Measurements from ENCODE around the gene ICAM2.

Gene ICAM2

GRCh38 chr17:63987221-63988126 lies 33.0 kb downstream of the ICAM2 start:
- H3K9ac ChIP-seq (ENCODE audit: low read length) = no peak overlapping the region
- H3K4me2 ChIP-seq (ENCODE audit: low read length) = no peak overlapping the region
- no peak overlapping the region for H3K4me3 ChIP-seq (ENCODE audit: low read depth, low read length)
- no peak overlapping the region for H2BK120ac ChIP-seq (ENCODE audit: insufficient read depth, low read length, poor library complexity)
- no peak overlapping the region for H3K14ac ChIP-seq (ENCODE audit: low read length)
- DNase-seq = no peak
- no peaks in the 10 kb centered on the region for H3K79me1 ChIP-seq (ENCODE audit: low read length)
- no peak overlapping the region for H2BK12ac ChIP-seq (ENCODE audit: low read length)
- no peak overlapping the region for H4K12ac ChIP-seq (ENCODE audit: low read depth, low read length)
- no peaks in the 10 kb centered on the region for H3K9me3 ChIP-seq (ENCODE audit: insufficient read depth, low read depth, low read length)
- no peak overlapping the region for H3K18ac ChIP-seq (ENCODE audit: low read length)
- no CpG with 5 or more reads among the region's 18 CpGs for WGBS (ENCODE audit: extremely low coverage, insufficient coverage, insufficient read length)
- no peak overlapping the region for H2BK5ac ChIP-seq (ENCODE audit: low read depth, low read length, poor library complexity)
- H3K27ac ChIP-seq (ENCODE audit: low read depth, low read length) = no peak overlapping the region
- no peaks in the 10 kb centered on the region for H3K36me3 ChIP-seq (ENCODE audit: control insufficient read depth in 1 of 2, insufficient read depth in 2 of 2, low read length in 2 of 2)
- no peak overlapping the region for H2AK5ac ChIP-seq (ENCODE audit: low read length)
- H3K4me1 ChIP-seq (ENCODE audit: control insufficient read depth in 1 of 2, insufficient read depth in 2 of 2, low read length in 2 of 2) = no peaks in the 10 kb centered on the region
- H3K79me2 ChIP-seq (ENCODE audit: control insufficient read depth, insufficient read depth, low read length, poor library complexity) = no peaks in the 10 kb centered on the region
- no peaks in the 10 kb centered on the region for H3K27me3 ChIP-seq (ENCODE audit: insufficient read depth, low read length)
- H3K4ac ChIP-seq (ENCODE audit: low read depth, low read length) = no peak overlapping the region
- H4K91ac ChIP-seq (ENCODE audit: low read depth, low read length) = no peak overlapping the region
- no peak overlapping the region for H2AFZ ChIP-seq (ENCODE audit: insufficient read depth, low read length, poor library complexity)
- H3K23ac ChIP-seq (ENCODE audit: low read length) = no peak overlapping the region
- H4K8ac ChIP-seq (ENCODE audit: low read depth, low read length) = no peak overlapping the region

DNA sequence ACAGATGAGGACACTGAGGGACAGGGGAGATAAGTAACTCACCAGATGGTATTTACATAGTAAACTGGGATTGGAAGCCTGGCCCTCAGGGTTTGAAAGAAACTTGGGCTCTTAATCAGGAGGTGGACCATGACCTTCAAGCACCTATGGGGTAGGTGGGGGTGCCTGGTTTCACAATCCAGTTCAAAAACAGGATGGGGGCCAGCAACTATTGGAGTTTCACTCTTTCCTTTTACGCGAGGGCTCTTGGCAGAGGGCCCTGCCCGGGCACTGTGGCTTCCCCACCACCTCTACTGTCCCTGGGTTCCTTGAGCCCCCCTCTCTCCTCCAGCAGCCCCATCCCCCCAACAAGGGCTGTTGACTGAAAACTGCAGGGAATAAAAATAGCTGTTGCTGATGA lies 33.6 kb downstream of the ICAM2 start:
- Histone ChIP-seq H4K91ac (ENCODE audit: low read depth, low read length) (no peak overlapping the region), H4K12ac (ENCODE audit: low read depth, low read length) (no peak overlapping the region), H3K23ac (ENCODE audit: low read length) (no peak overlapping the region), H4K8ac (ENCODE audit: low read depth, low read length) (no peak overlapping the region), H2BK12ac (ENCODE audit: low read length) (no peak overlapping the region), H3K9me3 (ENCODE audit: insufficient read depth, low read depth, low read length) (no peaks in the 10 kb centered on the region), H3K14ac (ENCODE audit: low read length) (no peak overlapping the region), H3K4me1 (ENCODE audit: control insufficient read depth in 1 of 2, insufficient read depth in 2 of 2, low read length in 2 of 2) (no peaks in the 10 kb centered on the region), H2AFZ (ENCODE audit: insufficient read depth, low read length, poor library complexity) (no peak overlapping the region), H3K4me3 (ENCODE audit: low read depth, low read length) (no peak overlapping the region), H3K36me3 (ENCODE audit: control insufficient read depth in 1 of 2, insufficient read depth in 2 of 2, low read length in 2 of 2) (no peaks in the 10 kb centered on the region), H3K27ac (ENCODE audit: low read depth, low read length) (no peak overlapping the region), H2AK5ac (ENCODE audit: low read length) (no peak overlapping the region), H3K27me3 (ENCODE audit: insufficient read depth, low read length) (no peaks in the 10 kb centered on the region), H3K4me2 (ENCODE audit: low read length) (no peak overlapping the region), H3K9ac (ENCODE audit: low read length) (no peak overlapping the region), H3K4ac (ENCODE audit: low read depth, low read length) (no peak overlapping the region), H2BK120ac (ENCODE audit: insufficient read depth, low read length, poor library complexity) (no peak overlapping the region), H3K79me2 (ENCODE audit: control insufficient read depth, insufficient read depth, low read length, poor library complexity) (no peaks in the 10 kb centered on the region), H3K18ac (ENCODE audit: low read length) (no peak overlapping the region), H3K79me1 (ENCODE audit: low read length) (no peaks in the 10 kb centered on the region), H2BK5ac (ENCODE audit: low read depth, low read length, poor library complexity) (no peak overlapping the region)
- no CpG with 5 or more reads among the region's 3 CpGs for WGBS (ENCODE audit: extremely low coverage, insufficient coverage, insufficient read length)
- no peak for DNase-seq

DNA sequence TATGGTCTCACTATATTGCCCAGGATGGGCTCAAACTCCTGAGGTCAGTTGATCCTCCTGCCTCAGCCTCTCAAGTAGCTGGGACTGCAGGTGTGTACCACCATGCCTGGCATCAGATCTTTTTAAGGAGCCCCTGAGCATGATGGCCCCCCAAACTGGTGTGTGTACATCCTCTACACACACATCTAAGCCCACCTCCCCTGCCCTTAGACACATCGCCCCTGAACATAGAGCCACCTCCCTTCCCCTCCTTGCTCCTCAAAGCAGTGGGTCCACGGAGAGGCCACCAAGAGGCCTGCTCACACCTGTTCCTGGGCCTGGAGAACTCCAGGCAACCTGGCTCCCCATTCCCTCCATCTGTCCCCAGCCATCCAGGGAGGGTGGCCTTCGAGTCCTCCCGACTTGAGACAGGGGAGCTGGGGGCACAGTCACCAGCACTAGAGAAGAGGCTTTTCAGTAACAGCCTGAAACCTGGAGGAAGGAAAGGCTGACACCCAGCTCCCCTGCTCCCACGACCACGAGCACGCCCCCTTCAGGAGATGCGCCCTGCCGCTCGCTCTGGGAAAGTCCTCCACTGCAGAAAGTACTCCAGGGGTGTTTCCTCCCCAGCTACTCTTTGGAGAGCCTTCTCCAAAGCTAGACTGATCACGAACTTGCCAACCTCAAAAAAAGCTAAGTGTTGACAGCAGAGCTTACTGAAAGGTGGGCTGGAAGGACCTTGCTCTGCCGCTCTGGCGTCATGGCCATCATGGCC lies 34.9 kb downstream of the ICAM2 start:
- no peak overlapping the region for H2AK5ac ChIP-seq (ENCODE audit: low read length)
- H3K4ac ChIP-seq (ENCODE audit: low read depth, low read length) = no peak overlapping the region
- no peak overlapping the region for H3K14ac ChIP-seq (ENCODE audit: low read length)
- no peaks in the 10 kb centered on the region for H3K79me2 ChIP-seq (ENCODE audit: control insufficient read depth, insufficient read depth, low read length, poor library complexity)
- no peak overlapping the region for H3K27ac ChIP-seq (ENCODE audit: low read depth, low read length)
- H3K4me2 ChIP-seq (ENCODE audit: low read length) = no peak overlapping the region
- no peak overlapping the region for H2BK5ac ChIP-seq (ENCODE audit: low read depth, low read length, poor library complexity)
- no peak overlapping the region for H4K8ac ChIP-seq (ENCODE audit: low read depth, low read length)
- no peak overlapping the region for H4K12ac ChIP-seq (ENCODE audit: low read depth, low read length)
- H3K23ac ChIP-seq (ENCODE audit: low read length) = no peak overlapping the region
- H3K4me3 ChIP-seq (ENCODE audit: low read depth, low read length) = peak overlapping the region; percentile 1
- H2BK12ac ChIP-seq (ENCODE audit: low read length) = no peak overlapping the region
- H3K18ac ChIP-seq (ENCODE audit: low read length) = no peak overlapping the region
- no peaks in the 10 kb centered on the region for H3K27me3 ChIP-seq (ENCODE audit: insufficient read depth, low read length)
- no peak for DNase-seq
- no peaks in the 10 kb centered on the region for H3K79me1 ChIP-seq (ENCODE audit: low read length)
- no peaks in the 10 kb centered on the region for H3K4me1 ChIP-seq (ENCODE audit: control insufficient read depth in 1 of 2, insufficient read depth in 2 of 2, low read length in 2 of 2)
- no peak overlapping the region for H4K91ac ChIP-seq (ENCODE audit: low read depth, low read length)
- H2AFZ ChIP-seq (ENCODE audit: insufficient read depth, low read length, poor library complexity) = no peak overlapping the region
- no peaks in the 10 kb centered on the region for H3K36me3 ChIP-seq (ENCODE audit: control insufficient read depth in 1 of 2, insufficient read depth in 2 of 2, low read length in 2 of 2)
- no peak overlapping the region for H2BK120ac ChIP-seq (ENCODE audit: insufficient read depth, low read length, poor library complexity)
- no peak overlapping the region for H3K9ac ChIP-seq (ENCODE audit: low read length)
- WGBS (ENCODE audit: extremely low coverage, insufficient coverage, insufficient read length) = no CpG with 5 or more reads among the region's 13 CpGs
- H3K9me3 ChIP-seq (ENCODE audit: insufficient read depth, low read depth, low read length) = no peaks in the 10 kb centered on the region

GRCh38 chr17:63984651-63985386 lies 35.6 kb downstream of the ICAM2 start:
- H3K79me2 ChIP-seq (ENCODE audit: control insufficient read depth, insufficient read depth, low read length, poor library complexity) = no peaks in the 10 kb centered on the region
- H3K27me3 ChIP-seq (ENCODE audit: insufficient read depth, low read length) = no peaks in the 10 kb centered on the region
- H4K91ac ChIP-seq (ENCODE audit: low read depth, low read length) = no peak overlapping the region
- H3K9me3 ChIP-seq (ENCODE audit: insufficient read depth, low read depth, low read length) = no peaks in the 10 kb centered on the region
- H3K18ac ChIP-seq (ENCODE audit: low read length) = no peak overlapping the region
- H2AFZ ChIP-seq (ENCODE audit: insufficient read depth, low read length, poor library complexity) = peak overlapping the region; percentile 25
- H3K14ac ChIP-seq (ENCODE audit: low read length) = no peak overlapping the region
- no peaks in the 10 kb centered on the region for H3K36me3 ChIP-seq (ENCODE audit: control insufficient read depth in 1 of 2, insufficient read depth in 2 of 2, low read length in 2 of 2)
- H3K27ac ChIP-seq (ENCODE audit: low read depth, low read length) = no peak overlapping the region
- H3K9ac ChIP-seq (ENCODE audit: low read length) = no peak overlapping the region
- H3K4ac ChIP-seq (ENCODE audit: low read depth, low read length) = no peak overlapping the region
- H2AK5ac ChIP-seq (ENCODE audit: low read length) = no peak overlapping the region
- no peaks in the 10 kb centered on the region for H3K79me1 ChIP-seq (ENCODE audit: low read length)
- H4K12ac ChIP-seq (ENCODE audit: low read depth, low read length) = no peak overlapping the region
- no peak overlapping the region for H3K4me2 ChIP-seq (ENCODE audit: low read length)
- H4K8ac ChIP-seq (ENCODE audit: low read depth, low read length) = no peak overlapping the region
- DNase-seq = peak in 1 of 2 donors; percentile 48
- no peak overlapping the region for H3K23ac ChIP-seq (ENCODE audit: low read length)
- no peak overlapping the region for H3K4me3 ChIP-seq (ENCODE audit: low read depth, low read length)
- no peaks in the 10 kb centered on the region for H3K4me1 ChIP-seq (ENCODE audit: control insufficient read depth in 1 of 2, insufficient read depth in 2 of 2, low read length in 2 of 2)
- H2BK5ac ChIP-seq (ENCODE audit: low read depth, low read length, poor library complexity) = no peak overlapping the region
- no peak overlapping the region for H2BK120ac ChIP-seq (ENCODE audit: insufficient read depth, low read length, poor library complexity)
- WGBS (ENCODE audit: extremely low coverage, insufficient coverage, insufficient read length) = no CpG with 5 or more reads among the region's 16 CpGs
- H2BK12ac ChIP-seq (ENCODE audit: low read length) = no peak overlapping the region

All from trophoblast cell (in vitro differentiated cells and primary cell).